WERI-Rb-1 (cell line): ENCODE measurements around the gene RARS1.

Source experiments
- DNase-seq: peaks from one replicate; pipeline ENCODE4 v3.0.0-alpha.2; 2020
- H3K27ac ChIP-seq: fragments of 250-450 bp; sonication (Bioruptor Pico); 2 replicates; pipeline ENCODE4 v1.5.1; 2020; ENCODE audit warnings: mild to moderate bottlenecking, moderate library complexity
- H3K27me3 ChIP-seq: fragments of 250-450 bp; sonication (Bioruptor Pico); 2 replicates; pipeline ENCODE4 v1.5.1; 2021; ENCODE audit warnings: mild to moderate bottlenecking, low read depth, moderate library complexity; ENCODE audit not compliant: insufficient read depth, severe bottlenecking
- H3K36me3 ChIP-seq: fragments of 250-450 bp; sonication (Bioruptor Pico); 2 replicates; pipeline ENCODE4 v1.5.1; 2020; ENCODE audit warnings: mild to moderate bottlenecking, moderate library complexity
- H3K4me3 ChIP-seq: 2 replicates; pipeline ENCODE4 v1.5.1; 2011; ENCODE audit warnings: low read depth, mild to moderate bottlenecking, control low read depth, low read length
- H3K9me3 ChIP-seq: fragments of 250-450 bp; sonication (Bioruptor Pico); 2 replicates; pipeline ENCODE4 v1.5.1; 2021; ENCODE audit warnings: mild to moderate bottlenecking, moderate library complexity; ENCODE audit not compliant: severe bottlenecking
- CTCF ChIP-seq: IDR thresholded peaks from 2 replicates; pipeline ENCODE4 v1.5.1; 2011; ENCODE audit warnings: low read depth, mild to moderate bottlenecking, control low read depth, inconsistent platforms, low read length

RARS1 gene

DNA sequence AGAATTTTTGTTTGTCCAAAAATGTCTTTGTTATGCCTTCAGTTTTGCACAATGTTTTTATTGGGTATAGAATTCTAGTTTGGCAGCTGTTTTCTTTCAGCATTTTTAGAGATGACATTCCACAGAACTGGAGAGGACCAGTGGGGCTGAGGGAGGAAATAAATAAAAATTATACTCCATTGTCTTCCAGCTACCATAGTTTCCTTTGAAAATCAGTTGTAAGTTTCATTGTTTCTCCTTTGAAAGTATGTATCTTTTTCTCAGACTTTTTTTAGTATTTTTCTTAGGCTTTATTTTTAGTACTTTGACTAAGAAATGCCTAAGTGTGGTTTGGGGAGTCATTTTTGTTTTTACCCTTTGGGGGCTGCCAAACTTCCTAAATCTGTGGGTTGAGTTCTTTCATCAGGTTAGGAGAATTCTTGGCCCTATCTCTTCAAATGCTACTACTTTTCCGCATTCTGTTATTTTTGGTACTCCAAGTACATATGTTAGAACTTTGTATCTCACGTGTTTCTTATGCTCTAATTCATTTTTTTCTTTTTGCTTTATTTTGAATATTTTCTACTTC lies 27.7 kb downstream of the RARS1 start:
- no peaks in the 10 kb centered on the region for H3K9me3 ChIP-seq
- TF ChIP-seq CTCF = no peak
- DNase-seq = no peak
- H3K4me3 ChIP-seq = no peak overlapping the region
- peaks cover 74% of the 10 kb centered on the region for H3K36me3 ChIP-seq
- no peak overlapping the region for H3K27ac ChIP-seq
- H3K27me3 ChIP-seq = no peaks in the 10 kb centered on the region

- no peak for DNase-seq
- TF ChIP-seq CTCF = no peak
These were observed 39.6 kb downstream of the RARS1 start for GRCh38 chr5:168525856-168526255.

GRCh38 chr5:168527756-168528295 lies 41.6 kb downstream of the RARS1 start:
- no peak overlapping the region for H3K4me3 ChIP-seq
- H3K9me3 ChIP-seq = no peaks in the 10 kb centered on the region
- no peaks in the 10 kb centered on the region for H3K36me3 ChIP-seq
- TF ChIP-seq CTCF = no peak
- H3K27me3 ChIP-seq = no peaks in the 10 kb centered on the region
- H3K27ac ChIP-seq = no peak overlapping the region
- DNase-seq = no peak

More at GRCh38 chr5:168525856-168526255, 39.6 kb downstream of the RARS1 start:
- H3K27me3 ChIP-seq = no peaks in the 10 kb centered on the region
- no peaks in the 10 kb centered on the region for H3K36me3 ChIP-seq
- no peak overlapping the region for H3K27ac ChIP-seq
- H3K9me3 ChIP-seq = no peaks in the 10 kb centered on the region
- H3K4me3 ChIP-seq = no peak overlapping the region

DNA sequence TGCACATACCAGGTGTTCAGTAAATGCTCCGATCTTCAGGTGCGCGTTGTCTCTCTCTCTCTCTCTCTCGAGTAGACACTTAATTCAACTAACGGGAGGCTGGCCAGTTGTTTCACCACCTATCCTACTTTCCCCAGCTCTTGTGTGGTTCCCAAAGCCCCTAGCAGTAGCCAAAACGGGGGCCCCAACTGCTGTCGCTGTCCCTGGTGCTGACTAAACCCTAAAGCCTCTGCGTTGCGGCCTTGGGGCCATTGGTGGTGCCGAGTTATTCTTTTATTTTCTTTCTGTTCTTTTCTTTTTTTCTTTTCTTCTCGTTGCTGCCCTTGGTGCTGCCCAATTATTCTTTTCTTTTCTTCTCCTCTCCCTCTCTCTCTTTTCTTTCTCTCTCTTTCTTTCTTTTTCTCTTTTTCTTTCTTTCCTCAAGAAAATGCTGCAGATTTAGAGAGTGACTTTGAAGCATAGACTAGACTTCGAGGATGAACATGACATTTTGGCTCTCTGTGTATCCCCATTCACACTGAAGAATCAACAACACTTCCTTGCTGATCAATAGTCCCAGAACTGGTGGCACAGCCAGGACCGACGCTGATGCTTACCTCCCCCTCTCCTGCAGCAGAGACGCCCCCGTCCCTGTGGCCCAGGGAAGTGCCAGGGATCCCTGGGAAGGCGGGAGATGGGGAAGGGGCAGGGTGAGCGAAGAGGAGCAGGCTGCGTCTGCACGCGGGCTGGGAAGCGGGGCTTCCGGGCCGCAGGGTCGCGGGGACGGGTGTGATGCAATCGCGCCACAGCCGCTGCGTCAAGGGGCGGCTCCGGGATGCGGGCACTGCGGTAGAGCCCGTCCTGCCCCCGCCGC lies 42.5 kb downstream of the RARS1 start, which contains the start of gene FBLL1:
TSS of gene FBLL1 (plus strand) at position 785 of the 853 bp plus-strand sequence. CDS start 200 bp downstream, outside the sequence.
- Histone ChIP-seq H3K27me3 (no peaks in the 10 kb centered on the region), H3K27ac (peak within 1 kb of the TSS; percentile 54), H3K36me3 (no peaks in the 10 kb centered on the region), H3K9me3 (no peaks in the 10 kb centered on the region), H3K4me3 (peak within 1 kb of the TSS; percentile 69)
- DNase-seq = peak; percentile 71
- no peak for TF ChIP-seq CTCF

- no peaks in the 10 kb centered on the region for H3K36me3 ChIP-seq
- no peak for TF ChIP-seq CTCF
- DNase-seq = no peak
- H3K27me3 ChIP-seq = no peaks in the 10 kb centered on the region
- no peaks in the 10 kb centered on the region for H3K9me3 ChIP-seq
- H3K27ac ChIP-seq = no peak overlapping the region
- peak overlapping the region; percentile 69; the same call in 1 of the 2 replicates for H3K4me3 ChIP-seq
These were observed 43.3 kb downstream of the RARS1 start for GRCh38 chr5:168529374-168530234.
